ENCODE results near the gene ATP10A.
A peak's percentile ranks its signal among the peaks of the same experiment; 100 is the strongest.

Gene ATP10A

DNA sequence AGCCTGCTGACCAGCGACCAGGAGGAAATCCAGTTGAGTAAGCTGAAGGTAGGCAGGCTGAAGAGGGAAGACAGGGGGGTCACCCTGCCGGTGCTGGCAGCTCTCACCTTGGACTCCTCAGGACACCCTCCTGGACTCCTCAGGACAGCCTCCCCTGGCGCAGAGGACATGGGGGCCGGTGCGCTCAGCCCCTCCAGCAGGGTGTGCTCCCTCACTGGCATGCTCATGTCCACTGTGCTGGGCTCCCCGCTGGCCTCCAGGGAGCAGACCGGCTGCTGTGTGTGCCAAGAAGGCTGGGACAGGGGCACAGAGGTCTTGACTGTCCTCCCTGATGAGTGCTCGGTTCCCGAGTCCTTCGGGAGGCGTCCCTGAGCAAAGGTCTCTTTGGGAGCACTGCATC, 183.6 kb downstream of the ATP10A start:
- no peak for DNase-seq (ENCODE audit: low read depth, low spot score)

DNA sequence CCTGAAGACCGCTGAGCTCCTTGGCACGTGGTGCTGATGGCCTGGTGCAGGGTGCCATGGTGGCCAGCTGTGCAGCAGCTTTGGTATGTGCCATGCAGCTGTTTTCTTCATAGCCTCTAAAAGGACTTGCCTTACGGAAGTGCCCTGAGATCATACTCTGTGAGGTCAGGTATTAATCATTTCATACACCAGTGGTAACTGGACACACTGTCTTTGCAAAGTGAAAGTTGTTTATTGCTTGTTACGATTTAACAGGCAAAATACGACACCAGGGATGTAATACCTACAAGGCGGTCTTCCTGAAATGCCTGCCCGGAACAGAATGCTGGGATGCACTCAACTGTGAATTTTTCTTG, 184.6 kb downstream of the ATP10A start:
- DNase-seq (ENCODE audit: low read depth, low spot score) = no peak

DNA sequence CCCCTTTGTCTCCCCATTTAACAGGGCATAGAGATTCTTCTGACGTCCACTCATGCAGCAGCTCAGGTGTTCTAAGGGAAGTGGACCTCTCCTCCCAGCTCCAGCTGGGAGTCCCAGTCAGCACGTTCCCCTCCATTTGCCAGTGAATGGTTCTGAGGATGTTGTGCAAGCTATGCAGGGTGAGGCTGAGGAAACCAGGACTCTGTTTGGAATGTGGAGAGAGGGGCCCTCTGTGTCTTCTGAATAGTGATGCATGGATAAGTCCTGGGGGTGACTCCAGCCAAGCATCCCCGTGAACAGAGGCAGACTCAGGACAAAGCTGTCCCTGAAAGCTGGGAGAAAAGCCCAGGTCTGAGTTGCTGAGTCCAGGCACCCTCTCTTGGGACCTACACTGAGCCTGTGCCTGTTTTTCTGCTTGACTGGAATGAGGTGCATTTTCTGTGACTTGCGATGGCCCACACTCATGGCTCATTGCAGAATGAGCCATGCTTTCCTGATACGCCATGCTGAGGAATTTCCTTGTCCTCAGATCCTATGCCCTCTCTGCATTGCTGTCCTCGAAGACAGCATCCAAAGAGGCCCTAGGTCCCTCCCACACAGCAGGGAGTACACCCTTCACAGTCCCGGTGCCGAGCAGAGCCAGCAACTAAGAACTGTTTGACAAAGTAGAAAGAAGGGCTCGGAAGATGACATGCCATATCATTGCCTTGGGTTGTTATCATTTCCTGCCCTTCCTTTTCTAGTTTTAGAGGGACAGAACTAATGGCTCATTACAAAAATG, 185.2 kb downstream of the ATP10A start:
- no peak for DNase-seq (ENCODE audit: low read depth, low spot score)

DNA sequence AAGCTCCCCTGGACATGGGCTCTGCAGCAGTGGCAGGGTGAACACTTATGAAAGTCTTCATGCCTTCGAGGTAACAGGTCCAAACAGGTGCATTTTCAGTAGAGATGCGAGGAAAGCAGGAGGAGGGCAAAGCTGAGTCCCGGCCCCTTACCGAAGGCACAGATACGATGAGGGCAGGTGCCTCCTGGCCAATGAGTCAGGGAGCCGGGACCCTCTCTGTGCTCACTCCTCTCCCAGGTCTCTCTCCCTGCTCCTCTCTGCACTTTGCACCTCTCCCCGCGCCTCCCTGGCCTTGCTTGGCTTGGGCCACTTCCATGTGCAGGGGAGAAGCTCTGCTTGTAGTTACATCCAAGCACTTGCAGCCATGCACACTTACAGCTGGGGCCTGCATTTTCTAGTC, 187.1 kb downstream of the ATP10A start:
- no peak for DNase-seq (ENCODE audit: low read depth, low spot score)

DNA sequence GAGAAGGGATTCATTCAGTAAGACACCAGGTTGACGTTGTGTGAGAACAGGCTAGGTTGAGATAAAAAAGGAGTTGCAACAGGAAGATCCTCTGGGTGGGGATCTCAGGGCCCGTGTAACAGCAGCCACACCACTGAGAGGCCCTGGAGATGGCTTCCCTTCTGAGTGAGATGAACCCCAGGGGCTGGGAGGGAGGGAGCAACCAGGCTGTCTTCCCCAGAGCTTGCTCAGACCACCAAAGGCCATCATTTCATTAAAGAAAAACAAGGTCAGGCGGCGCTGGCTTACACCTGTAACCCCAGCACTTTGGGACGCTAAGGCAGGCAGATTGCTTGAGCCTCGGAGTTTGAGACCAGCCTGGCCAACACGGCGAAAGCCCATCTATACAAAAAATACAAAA, 187.7 kb downstream of the ATP10A start:
- no peak for DNase-seq (ENCODE audit: low read depth, low spot score)

DNA sequence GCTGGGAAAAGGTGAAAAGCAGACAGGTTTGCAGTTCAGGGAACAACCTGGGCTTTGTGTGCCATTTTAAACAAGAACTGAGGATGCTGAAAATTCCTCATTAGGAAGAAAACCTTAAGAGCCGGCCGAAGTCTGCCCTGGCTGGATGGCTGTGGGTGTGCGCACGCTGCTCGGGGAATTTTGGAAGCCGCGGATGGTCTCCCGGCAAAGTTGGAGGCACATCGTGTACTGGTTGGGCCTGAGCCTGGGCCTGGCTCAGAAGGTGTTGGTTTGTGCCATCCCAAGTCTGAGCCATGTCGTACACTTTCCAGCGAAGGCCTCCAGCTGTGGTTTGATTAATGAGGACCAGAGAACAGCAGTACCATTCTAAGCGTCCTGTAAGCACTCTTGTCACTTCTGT, 188.2 kb downstream of the ATP10A start:
- DNase-seq (ENCODE audit: low read depth, low spot score) = no peak

DNA sequence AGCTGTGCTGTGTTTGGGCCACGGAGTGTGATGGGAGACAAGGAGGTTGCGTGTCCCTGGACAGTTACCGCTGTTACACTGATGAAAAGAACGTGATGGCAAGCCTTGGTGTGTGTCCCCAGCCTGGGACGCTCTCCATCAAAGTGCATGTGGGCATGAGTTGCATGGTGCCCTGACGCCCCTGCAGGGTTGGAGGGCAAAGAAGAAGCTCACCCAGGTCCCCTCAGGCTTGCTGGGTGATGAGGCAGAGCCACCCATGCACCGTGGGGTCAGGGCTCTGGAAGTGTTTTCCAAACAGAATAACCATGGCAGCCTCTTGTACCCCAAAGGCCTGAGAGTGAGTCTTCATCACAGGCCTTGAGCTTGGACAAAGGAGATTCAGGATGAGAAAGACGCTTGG, 189.2 kb downstream of the ATP10A start:
- DNase-seq (ENCODE audit: low read depth, low spot score) = no peak

DNA sequence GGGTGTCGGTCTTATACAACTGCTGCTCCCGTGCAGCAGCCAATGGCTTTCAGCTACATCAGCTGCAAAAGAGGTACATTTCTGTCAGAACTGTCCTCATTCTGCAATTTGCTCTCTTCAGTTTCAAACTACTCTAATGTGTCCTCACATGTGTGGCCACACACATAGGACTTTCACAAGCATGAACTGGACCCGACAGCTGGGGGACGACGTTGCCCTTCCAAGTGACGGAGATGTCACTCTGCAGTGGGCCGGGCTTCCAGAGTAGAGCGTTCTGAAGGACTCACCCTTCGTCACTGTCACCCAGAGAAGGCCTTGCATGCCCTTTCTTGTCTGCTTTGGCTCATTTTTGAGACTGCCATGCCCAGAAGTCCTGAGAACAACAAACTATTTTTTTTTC, 189.8 kb downstream of the ATP10A start:
- no peak for DNase-seq (ENCODE audit: low read depth, low spot score)

DNA sequence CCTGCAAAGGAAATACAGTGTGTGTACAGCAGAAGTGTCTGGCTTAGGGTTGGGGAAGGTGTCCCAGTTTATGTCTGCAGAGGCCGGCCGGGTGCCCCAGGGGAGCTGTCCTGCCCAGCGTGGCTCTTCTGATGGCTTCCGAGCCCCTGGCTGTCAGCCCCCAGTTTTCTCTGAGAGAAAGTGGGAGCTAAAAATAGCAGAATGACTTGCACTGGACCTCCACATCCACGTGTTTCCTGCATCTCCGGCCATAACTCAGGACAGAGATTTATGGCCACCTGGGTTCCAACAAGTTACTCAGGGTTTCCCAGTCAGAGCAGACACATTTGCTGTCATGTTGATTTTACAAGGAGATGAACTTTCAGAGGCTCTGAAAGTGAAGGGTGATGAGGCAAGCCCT, 192.0 kb downstream of the ATP10A start:
- no peak for DNase-seq (ENCODE audit: low read depth, low spot score)

DNA sequence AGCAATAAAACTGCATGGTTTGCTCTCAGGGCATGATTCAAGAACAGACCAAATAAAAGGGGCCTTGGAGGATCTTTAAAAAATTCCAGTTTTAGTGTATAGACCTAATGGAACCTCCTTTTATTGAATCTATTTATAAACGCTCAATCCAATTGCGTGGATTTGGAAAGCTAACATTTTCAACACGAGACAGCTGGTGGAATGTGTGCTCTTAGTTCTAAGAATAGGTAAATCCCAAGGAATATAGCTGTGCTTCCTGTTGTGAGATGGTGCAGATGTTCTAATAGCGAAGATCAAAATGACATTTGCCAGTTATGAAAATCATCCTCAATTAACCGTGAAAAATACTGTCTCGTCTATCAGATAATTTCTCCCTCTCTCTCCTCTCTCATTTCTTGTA, 192.5 kb downstream of the ATP10A start:
- DNase-seq (ENCODE audit: low read depth, low spot score) = no peak

DNA sequence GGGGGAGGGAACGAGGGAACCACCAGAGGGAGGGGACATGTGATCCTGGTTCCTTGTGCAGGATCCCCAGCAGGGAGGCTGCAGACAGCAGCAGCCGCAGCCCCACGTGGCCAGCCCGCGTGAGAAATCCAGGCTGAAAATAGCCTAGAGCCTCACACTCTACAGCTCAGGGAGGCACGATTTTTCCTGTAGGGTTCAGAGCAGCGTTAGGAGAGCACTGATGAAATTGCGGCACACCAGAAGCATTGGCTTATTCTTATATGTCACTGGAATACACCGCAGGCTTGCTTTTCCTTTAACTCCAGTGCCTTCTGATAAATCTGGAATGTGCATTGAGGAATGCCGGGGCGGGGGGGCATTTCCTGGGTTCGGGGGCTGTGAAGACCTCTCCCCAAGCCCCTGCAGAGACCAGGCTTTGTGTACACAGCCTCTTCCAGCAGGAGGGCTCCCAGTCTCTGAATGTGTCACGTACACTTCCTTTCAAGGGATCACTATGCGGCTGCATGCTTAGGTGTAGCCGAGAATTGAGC, 193.0 kb downstream of the ATP10A start:
- peak; percentile 86 for DNase-seq (ENCODE audit: low read depth, low spot score)

DNA sequence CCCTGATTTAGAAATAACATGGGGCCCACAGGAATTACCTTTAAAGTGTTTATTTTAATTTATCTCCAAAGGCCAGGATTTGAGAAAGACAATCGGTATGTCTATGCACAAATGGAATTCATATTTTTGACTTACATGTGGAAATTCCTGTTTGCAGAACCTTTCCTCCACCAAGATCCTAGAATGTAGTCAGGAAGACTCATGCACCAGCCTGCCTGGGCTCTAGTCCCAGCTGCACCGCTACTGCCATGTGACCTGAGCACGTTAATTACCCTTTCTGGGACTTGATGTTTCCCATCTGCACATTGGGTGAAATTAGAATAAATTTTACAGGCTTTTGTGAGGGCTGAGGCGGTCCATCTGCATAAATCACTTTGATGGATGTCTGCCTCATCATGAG, 194.2 kb downstream of the ATP10A start:
- no peak for DNase-seq (ENCODE audit: low read depth, low spot score)

DNA sequence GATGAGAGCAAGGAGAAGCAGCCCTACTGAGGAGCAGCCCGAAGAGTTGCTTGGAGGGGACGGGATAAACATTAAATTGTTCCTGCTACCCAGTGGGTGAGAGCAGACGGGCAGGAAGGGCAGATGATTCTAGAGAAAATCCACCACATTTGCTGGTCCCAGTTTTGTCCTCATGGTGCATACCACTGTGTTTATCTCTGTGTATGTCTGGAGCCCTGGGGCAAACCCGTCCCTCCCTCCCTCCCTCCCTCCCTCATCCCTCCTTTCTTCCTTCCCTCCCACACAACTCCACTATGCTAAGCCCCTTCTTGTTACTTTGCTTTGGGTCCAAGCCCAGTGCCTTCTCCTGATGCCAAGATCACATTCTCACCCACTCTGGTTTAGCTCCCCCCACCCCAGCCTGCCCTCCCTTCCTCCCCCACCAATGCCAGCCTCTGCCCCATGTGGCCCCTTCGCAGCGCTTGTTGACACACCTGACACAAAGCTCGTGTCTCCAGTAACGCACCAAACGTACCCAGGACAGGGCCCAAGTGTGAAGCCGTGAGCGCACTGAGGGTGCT, 194.8 kb downstream of the ATP10A start:
- peak; percentile 36 for DNase-seq (ENCODE audit: low read depth, low spot score)

DNA sequence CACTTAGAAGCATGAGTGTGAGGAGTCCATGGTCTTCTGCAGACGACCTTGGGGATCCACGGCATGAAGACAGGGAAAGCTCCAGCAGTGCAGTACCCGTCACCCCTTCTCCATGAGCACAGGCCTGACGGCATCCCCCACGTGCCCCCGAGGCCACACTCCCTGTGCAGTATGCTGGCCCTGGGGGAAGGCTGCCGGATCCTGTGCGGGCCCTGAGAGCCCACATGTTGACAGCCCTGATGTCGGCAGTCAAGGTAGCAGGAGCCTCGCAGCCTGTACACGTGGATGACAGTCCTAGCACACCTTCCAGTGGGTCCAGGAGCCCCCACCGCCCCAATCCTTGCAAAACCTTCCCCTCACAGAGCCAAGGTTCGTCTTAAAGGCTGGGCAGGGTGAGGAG, 195.3 kb downstream of the ATP10A start:
- DNase-seq (ENCODE audit: low read depth, low spot score) = no peak

DNA sequence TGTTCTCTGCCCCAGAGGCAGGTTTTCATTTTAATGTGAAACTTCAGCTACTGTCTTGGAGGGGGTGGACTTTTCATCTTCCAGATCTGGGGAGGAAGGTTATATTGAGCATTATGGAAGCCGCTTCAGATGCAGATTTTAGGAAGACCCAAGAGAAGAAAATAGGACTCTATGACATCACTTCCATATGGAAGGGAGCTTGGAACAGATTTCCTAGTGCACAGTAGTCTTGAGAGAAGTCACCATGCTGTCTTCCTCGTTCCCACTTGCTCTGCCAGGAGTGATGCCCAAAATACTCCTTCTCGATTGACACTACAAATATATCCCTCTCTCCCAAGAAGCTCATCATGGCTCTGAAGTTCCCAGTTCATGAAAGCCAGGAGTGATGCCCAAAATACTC, 197.2 kb downstream of the ATP10A start:
- no peak for DNase-seq (ENCODE audit: low read depth, low spot score)

DNA sequence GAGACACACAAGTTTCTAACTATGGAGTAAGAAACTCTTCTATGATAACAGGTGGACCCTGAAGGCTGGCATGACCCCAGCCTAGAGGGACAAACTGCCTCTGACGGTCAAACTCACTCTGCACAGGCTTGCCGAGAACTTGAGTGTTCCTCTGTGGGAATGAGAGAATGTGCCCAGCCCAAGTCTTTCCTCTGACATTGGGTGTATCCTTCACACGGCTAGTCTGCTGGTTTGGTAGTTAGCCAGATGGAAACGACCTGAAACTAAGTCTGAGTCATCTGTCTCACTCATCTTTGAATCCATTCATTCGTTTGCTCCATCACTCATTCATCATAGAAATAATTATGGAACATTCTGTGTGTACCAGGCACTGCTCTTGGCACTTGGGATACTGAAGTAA, 198.4 kb downstream of the ATP10A start:
- DNase-seq (ENCODE audit: low read depth, low spot score) = peak; percentile 43

DNA sequence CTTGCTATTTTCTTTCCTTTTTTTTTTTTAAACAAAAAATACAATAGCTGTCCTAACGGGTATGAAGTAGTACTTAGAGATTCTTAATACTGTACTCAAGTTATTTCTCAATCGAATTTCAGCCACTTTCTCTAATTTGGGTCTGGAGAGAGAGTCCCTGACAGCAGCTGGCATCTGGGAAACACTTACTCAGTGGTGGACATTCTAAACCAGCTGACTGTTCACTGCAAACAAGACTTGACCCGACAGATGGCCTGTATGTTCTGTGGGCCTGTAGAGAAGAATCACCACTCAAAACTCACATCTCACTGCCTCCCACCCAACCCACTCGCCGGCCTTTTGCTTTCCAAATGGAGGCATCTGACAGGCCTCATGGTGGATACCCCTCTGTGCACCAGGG, 199.6 kb downstream of the ATP10A start:
- DNase-seq (ENCODE audit: low read depth, low spot score) = no peak

DNA sequence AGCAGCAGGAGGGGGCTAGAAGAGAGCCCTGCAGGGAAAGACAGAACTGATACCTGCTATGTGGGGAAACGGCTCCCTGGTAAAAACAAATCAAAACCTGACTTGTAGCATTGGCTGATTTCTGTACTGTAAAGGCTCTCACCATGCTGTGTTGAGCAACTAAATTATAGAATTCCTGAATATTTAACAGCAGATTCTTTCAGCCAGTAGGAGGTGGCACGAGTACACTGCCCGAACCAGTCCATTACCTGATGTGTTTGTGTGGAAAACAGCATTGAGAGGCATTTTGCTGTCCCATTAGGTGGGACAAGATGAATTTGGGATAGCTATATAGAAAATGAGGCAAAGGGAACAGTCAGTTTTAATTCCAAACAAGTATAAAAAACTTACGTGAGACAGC, 201.2 kb downstream of the ATP10A start:
- DNase-seq (ENCODE audit: low read depth, low spot score) = no peak

DNA sequence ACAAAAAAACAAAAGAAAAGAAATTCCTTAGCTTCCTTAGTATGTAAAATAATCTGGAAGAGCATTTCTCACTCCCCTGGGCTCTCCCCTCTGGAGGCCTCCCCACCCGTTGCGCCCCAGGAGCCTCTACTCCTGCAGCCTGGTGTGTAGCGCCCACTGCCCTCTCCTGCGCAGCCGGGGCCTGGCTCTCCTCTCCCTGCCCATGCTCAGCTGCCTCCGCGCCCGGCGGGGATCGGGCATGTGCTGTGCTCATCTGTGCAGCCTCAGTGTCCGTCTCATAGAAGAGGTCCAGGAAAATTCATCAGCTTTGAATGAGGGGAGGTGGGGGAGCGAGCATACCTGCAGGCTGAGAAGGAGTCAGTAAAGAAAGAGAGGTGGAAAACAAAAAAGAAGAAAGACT, 203.9 kb downstream of the ATP10A start:
- DNase-seq (ENCODE audit: low read depth, low spot score) = no peak

DNA sequence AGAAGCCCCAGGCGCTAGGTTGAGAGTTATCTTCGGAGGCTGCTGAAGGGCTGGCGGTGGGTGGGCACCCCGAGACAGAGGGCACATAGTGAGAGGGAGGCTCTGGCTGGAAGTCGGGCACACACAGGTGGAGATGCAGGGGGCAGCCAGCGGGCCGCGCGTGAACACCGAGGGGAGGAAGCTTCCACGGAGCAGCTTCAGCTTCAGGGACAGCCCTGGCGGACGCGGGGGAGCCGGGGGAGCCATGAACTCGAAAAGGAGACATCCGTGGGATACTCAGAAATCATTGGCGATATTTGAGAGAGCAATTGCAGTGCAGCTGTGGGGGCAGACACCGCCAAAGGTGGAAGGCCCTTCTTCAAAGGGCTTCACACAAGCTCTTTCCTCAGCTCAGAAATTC, 204.6 kb downstream of the ATP10A start:
- no peak for DNase-seq (ENCODE audit: low read depth, low spot score)

DNA sequence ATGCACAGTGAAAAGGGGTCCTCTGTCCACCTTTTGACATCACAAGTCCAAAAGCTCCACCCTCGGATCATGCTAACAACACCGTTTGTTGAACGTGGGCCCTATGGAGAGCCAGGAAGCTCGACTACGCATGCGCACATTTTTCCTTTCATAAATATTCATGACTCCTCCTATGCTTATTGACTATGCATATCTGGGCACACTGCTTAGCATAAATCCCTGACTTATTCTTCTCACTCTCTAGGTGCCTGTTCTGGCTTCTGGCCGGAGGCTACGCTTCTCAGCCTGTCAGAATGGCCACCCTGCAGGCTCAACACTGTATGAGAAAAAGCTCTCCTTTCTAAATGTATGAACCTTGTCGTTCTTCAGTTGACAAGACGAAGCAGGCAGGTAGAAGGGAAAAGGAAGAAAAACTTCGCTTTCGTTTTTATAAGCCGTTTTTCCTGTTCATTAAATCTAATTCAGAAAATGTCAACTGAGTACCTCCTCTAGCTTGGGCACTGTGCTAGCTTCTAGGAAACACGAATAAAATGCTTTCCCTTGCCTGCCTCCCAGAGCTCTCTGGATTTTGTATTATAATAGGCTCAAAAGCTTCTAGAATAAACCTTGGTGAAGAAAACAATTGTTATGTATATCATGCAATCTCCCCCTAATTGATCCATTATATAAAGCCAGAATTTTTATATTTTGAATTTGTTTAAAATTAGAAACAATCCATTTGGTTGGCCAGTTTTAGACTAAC, 207.7 kb downstream of the ATP10A start:
- peak; percentile 44 for DNase-seq (ENCODE audit: low read depth, low spot score)

DNA sequence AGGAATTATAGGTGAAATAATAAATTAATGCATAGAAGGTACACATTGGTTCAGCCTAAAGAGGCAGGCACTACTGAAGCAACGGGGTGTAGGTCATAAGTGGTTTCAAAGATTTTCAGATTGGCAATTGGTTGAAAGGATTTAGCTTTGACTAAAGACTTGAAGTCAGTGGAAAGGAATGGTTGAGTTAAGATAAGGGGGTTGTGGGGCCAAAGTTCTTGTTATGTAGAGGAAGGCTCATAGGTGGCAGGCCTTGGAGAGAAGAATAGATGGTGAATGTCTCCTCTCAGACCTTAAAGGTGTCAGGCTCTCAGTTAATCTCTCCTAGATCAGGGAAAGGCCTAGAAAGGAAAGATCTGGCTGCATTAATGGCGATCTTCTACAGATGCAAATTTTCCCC, 209.8 kb downstream of the ATP10A start:
- no peak for DNase-seq (ENCODE audit: low read depth, low spot score)

DNA sequence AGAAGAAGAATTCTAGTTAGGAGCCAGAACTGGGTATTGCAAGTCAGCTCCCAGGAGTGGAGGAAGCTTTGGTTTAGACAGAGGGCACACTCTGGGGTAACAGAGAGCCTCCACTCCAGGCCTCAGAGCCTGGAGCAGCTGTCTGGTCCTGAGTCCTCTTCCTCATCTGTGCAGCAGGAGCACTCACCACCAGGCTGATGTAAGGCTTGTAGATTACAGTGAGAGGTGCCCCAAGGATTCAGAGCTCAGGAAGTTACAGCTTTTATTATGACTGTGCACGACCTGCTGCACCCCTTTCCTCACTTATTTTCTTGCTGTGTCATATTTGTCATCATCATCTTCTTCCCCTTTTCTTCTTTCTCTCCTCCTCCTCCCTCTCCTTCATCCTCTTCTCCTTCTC, 210.4 kb downstream of the ATP10A start:
- no peak for DNase-seq (ENCODE audit: low read depth, low spot score)

Measured in astrocyte of the hippocampus (primary cell).